HepG2 (cell line): ENCODE data around the gene IFIT1B. TPM values are rescaled to one million over a fixed set of nuclear protein-coding genes. Genes with fewer than 3 reads are reported as not detected.

Experiments
- ATAC-seq: fragments of 200-7000 bp; cut with Tn5 transposase; 3 replicates; pipeline ENCODE4 v1.9.1; 2020; ENCODE audit warnings: mild to moderate bottlenecking, moderate library complexity
- BruUV-seq: library from RNA; stranded (reverse); fragments of 400-500 nt; replicated peaks from 2 replicates; lab custom pipeline; 2021; lab: Mats Ljungman, UMichigan
- CTCF ChIA-PET: fragments of 300-600 bp; formaldehyde crosslinking; extraction: SDS; loops from one replicate; lab custom pipeline; 2021; ENCODE audit warnings: low total read pairs, inconsistent platforms, low intra/inter-chr PET ratio; lab: Yijun Ruan, JAX
- POLR2A ChIA-PET: fragments of 350-600 bp; sonication (Branson Sonifier 250); formaldehyde crosslinking; loops from one replicate; lab custom pipeline; 2020; ENCODE audit warnings: antibody characterized with exemption, inconsistent platforms; lab: Yijun Ruan, JAX
- DNase-seq: peaks from one replicate; pipeline ENCODE4 v3.0.0-alpha.2; 2015; ENCODE audit warnings: low spot score
- FAIRE-seq: peaks from 3 replicates; lab custom pipeline; 2011; peaks lifted over from hg19 to GRCh38; lab: Jason Lieb, UNC
- H2AFZ ChIP-seq: one replicate; pipeline ENCODE4 v1.6.1; 2011; ENCODE audit warnings: low read length, inconsistent platforms
- H3K27ac ChIP-seq: fragments of 300-600 bp; 3 replicates; pipeline ENCODE4 v1.8.0; 2011; ENCODE audit warnings: mixed run types, mild to moderate bottlenecking, mixed read lengths, low read length, inconsistent platforms; ENCODE audit not compliant: insufficient read depth; ENCODE audit errors: extremely low read length
- H3K27me3 ChIP-seq, 2 experiments: fragments of 200-600 bp in 1 of 2; 2 replicates in 1 of 2; 3 replicates in 1 of 2; pipeline versions ENCODE4 v1.6.0 to v1.8.0; 2011; ENCODE audit warnings: low read length in 2 of 2, mild to moderate bottlenecking in 2 of 2, moderate library complexity in 2 of 2, inconsistent platforms in 1 of 2; ENCODE audit not compliant: insufficient read depth in 2 of 2, control insufficient read depth in 1 of 2
- H3K36me3 ChIP-seq, 2 experiments: fragments of 200-600 bp in 1 of 2; replicated peaks in 1 of 2; 2 replicates in 1 of 2; 3 replicates in 1 of 2; pipeline versions ENCODE4 v1.5.1 to v1.8.0; 2011; ENCODE audit warnings: low read length in 2 of 2, inconsistent platforms in 1 of 2; ENCODE audit not compliant: insufficient read depth in 2 of 2, control insufficient read depth in 1 of 2
- H3K4me1 ChIP-seq: 2 replicates; pipeline ENCODE4 v1.5.1; 2012; ENCODE audit warnings: low read length, inconsistent platforms; ENCODE audit not compliant: insufficient read depth
- H3K4me2 ChIP-seq: 2 replicates; pipeline ENCODE4 v1.6.0; 2011; ENCODE audit warnings: low read depth, low read length, inconsistent platforms
- H3K4me3 ChIP-seq, 3 experiments: fragments of 200-600 bp in 1 of 3; sonication (generic), shearing (Covaris generic) in 1 of 3; replicated peaks in 1 of 3; 2 replicates each; pipeline ENCODE4 v1.5.1; 2011 to 2016; ENCODE audit warnings: low read length in 3 of 3, inconsistent platforms in 2 of 3, low read depth in 2 of 3, mild to moderate bottlenecking in 2 of 3, control low read depth in 1 of 3, mixed read lengths in 1 of 3; ENCODE audit not compliant: insufficient read depth in 1 of 3
- H3K79me2 ChIP-seq: one replicate; pipeline ENCODE4 v1.6.1; 2011; ENCODE audit warnings: low read length, inconsistent platforms; ENCODE audit not compliant: insufficient read depth
- H3K9ac ChIP-seq: 2 replicates; pipeline ENCODE4 v1.6.0; 2011; ENCODE audit warnings: mild to moderate bottlenecking, low read depth, low read length, inconsistent platforms; ENCODE audit not compliant: insufficient read depth
- H3K9me3 ChIP-seq: 2 replicates; pipeline ENCODE4 v1.5.1; 2012; ENCODE audit warnings: mild to moderate bottlenecking, low read length
- H4K20me1 ChIP-seq: 2 replicates; pipeline ENCODE4 v1.6.0; 2011; ENCODE audit warnings: inconsistent platforms, mild to moderate bottlenecking, low read length, moderate library complexity; ENCODE audit not compliant: insufficient read depth
- ARID4A ChIP-seq: sonication (generic); formaldehyde crosslinking; IDR thresholded peaks from 2 replicates; pipeline ENCODE4 v1.5.0; 2020; ENCODE audit warnings: mild to moderate bottlenecking, missing genetic modification reagents, borderline replicate concordance
- ARNTL ChIP-seq: sonication (generic); formaldehyde crosslinking; IDR thresholded peaks from 2 replicates; pipeline ENCODE4 v1.4.0; 2020; ENCODE audit warnings: mild to moderate bottlenecking, missing genetic modification reagents
- BCL6 ChIP-seq: IDR thresholded peaks from 2 replicates; pipeline ENCODE4 v1.6.1; 2016; ENCODE audit warnings: missing genetic modification reagents, missing compliant biosample characterization
- CEBPG ChIP-seq: IDR thresholded peaks from 2 replicates; pipeline ENCODE4 v1.6.1; 2016
- E2F1 ChIP-seq: sonication (generic); formaldehyde crosslinking; IDR thresholded peaks from 2 replicates; pipeline ENCODE4 v1.5.0; 2020; ENCODE audit warnings: missing genetic modification reagents
- IRF2 ChIP-seq: IDR thresholded peaks from 2 replicates; pipeline ENCODE4 v1.6.1; 2018; ENCODE audit warnings: missing genetic modification reagents, missing compliant biosample characterization
- PHF21A ChIP-seq: sonication (generic); formaldehyde crosslinking; IDR thresholded peaks from 2 replicates; pipeline ENCODE4 v1.5.0; 2020; ENCODE audit warnings: mild to moderate bottlenecking, missing genetic modification reagents
- STAG1 ChIP-seq: sonication (generic); formaldehyde crosslinking; IDR thresholded peaks from 2 replicates; pipeline ENCODE4 v1.4.0; 2020; ENCODE audit warnings: missing genetic modification reagents
- TEF ChIP-seq: sonication (generic); formaldehyde crosslinking; IDR thresholded peaks from 2 replicates; pipeline ENCODE4 v1.5.0; 2020; ENCODE audit warnings: missing genetic modification reagents
- ZBTB7A ChIP-seq: sonication (generic); formaldehyde crosslinking; IDR thresholded peaks from 2 replicates; pipeline ENCODE4 v1.8.0; 2022; ENCODE audit warnings: mild to moderate bottlenecking, missing genetic modification reagents
- ZNF292 ChIP-seq: sonication (generic); formaldehyde crosslinking; IDR thresholded peaks from 2 replicates; pipeline ENCODE4 v1.8.1; 2022; ENCODE audit warnings: mild to moderate bottlenecking, low read depth, missing genetic modification reagents, borderline replicate concordance
- ZNF414 ChIP-seq: sonication (generic); formaldehyde crosslinking; IDR thresholded peaks from 2 replicates; pipeline ENCODE4 v1.5.0; 2020; ENCODE audit warnings: missing genetic modification reagents
- ZNF740 ChIP-seq: sonication (generic); formaldehyde crosslinking; IDR thresholded peaks from 2 replicates; pipeline ENCODE4 v1.4.0; 2020; ENCODE audit warnings: missing genetic modification reagents
- WGBS: methylation state at CpG from one replicate; pipeline ENCODE4 v1.1.6; 2017; ENCODE audit warnings: low lambda C conversion rate; 5-methylcytosine and 5-hydroxymethylcytosine counted together
- in situ Hi-C: cut with HindIII; loops from 2 replicates; pipeline ENCODE4 v1.10.0; 2017; ENCODE audit warnings: low pct_unique_long_range_greater_than_20kb; ENCODE audit not compliant: extremely low pct_ligation_motif_present
- intact Hi-C: fragments of 100-400 bp; cut with micrococcal nuclease; formaldehyde crosslinking; loops from one replicate; pipeline ENCODE4 v1.10.0; 2022; ENCODE audit not compliant: unreplicated experiment
- polyA plus RNA-seq, 8 experiments: library from polyadenylated mRNA; depleted of rRNA in 3 of 8; stranded (reverse) in 7 of 8; unstranded in 1 of 8; fragments of >200 nt; fragmentation: Illumina TruSeq in 4 of 8; extraction: Trizol in 4 of 8; gene quantifications; 2 replicates each; pipeline versions ENCODE4 v1.2.1 to v1.2.3, GENCODE V29; 2011 to 2016; ENCODE audit warnings: low read depth in 4 of 8, missing spikeins in 1 of 8, mixed read lengths in 1 of 8; ENCODE audit not compliant: insufficient read depth in 1 of 8
- total RNA-seq, 5 experiments: library from RNA; depleted of rRNA; stranded (reverse); fragments of >200 nt; fragmentation: Illumina TruSeq; extraction: Trizol; gene quantifications; 2 replicates each; pipeline ENCODE4 v1.2.3, GENCODE V29; 2016; ENCODE audit warnings: low read depth in 1 of 5

The IFIT1B gene
- total and polyA plus RNA-seq, 2 of the 13 experiments (the other 11 are each of a cell fraction or from before 2014, with no cell fraction given), result not detected

GRCh38 chr10:89391907-89392756, 14.3 kb downstream of the IFIT1B start, which contains the start of gene IFIT1:
TSS of gene IFIT1 (plus strand) at chr10:89392623. CDS start at chr10:89392713, 90 bp downstream.
- BruUV-seq, result no TSS peak
- Histone ChIP-seq H3K9me3 (no peaks in the 10 kb centered on the region), H3K79me2 (no peaks in the 10 kb centered on the region), H3K4me3 (peak within 1 kb of the TSS; percentile 68 to 88 (median 78)), H3K4me2 (peak within 1 kb of the TSS; percentile 72), H3K27me3 (no peaks in the 10 kb centered on the region), H3K4me1 (peaks cover 10% of the 10 kb centered on the region), H3K9ac (peak within 1 kb of the TSS; percentile 54), H3K27ac (peak within 1 kb of the TSS; percentile 66), H4K20me1 (no peaks in the 10 kb centered on the region), H3K36me3 (no peaks in the 10 kb centered on the region), H2AFZ (peak within 1 kb of the TSS; percentile 55)
- FAIRE-seq (peak; percentile 75), ATAC-seq (peak; percentile 95), DNase-seq (peak; percentile 82)
- in situ Hi-C loops, result no loop called here
- POLR2A ChIA-PET, result interaction anchor here (0.7 to 1.8 kb wide), 10 partner anchors 19 to 309 kb away, joined by 3 to 13 read pairs (median 5); partner anchors contain the start of genes IFIT3, IFIT5, KIF20B and LIPA
- WGBS, result under 1% methylated on average over 8 of the region's 8 CpGs
- intact Hi-C loops, result loop anchor here (1.0 to 2.0 kb wide), 2 partner anchors 17 to 22 kb away; partner anchors contain the start of gene IFIT5
- CTCF ChIA-PET, result no interaction called here
- TF ChIP-seq IRF2 (peak; percentile 96), ZNF414 (CRISPR knock-in tag) (no peak), STAG1 (CRISPR knock-in tag) (peak; percentile 10; the same call in 1 of the 2 replicates), PHF21A (CRISPR knock-in tag) (0 out of 2 replicates have a peak, but pooled peaks have one; percentile 56), CEBPG (CRISPR knock-in tag) (0 out of 2 replicates have a peak, but pooled peaks have one; percentile 15), ARID4A (CRISPR knock-in tag) (peak; percentile 35; the same call in 1 of the 2 replicates), ZNF292 (no peak), ZNF740 (CRISPR knock-in tag) (0 out of 2 replicates have a peak, but pooled peaks have one; percentile 59), ZBTB7A (CRISPR knock-in tag) (no peak), ARNTL (CRISPR knock-in tag) (0 out of 2 replicates have a peak, but pooled peaks have one; percentile 50), BCL6 (CRISPR knock-in tag) (peak; percentile 84), E2F1 (CRISPR knock-in tag) (peak; percentile 33; the same call in 1 of the 2 replicates), TEF (CRISPR knock-in tag) (peak; percentile 57)
